H1 (cell line): ENCODE data around the gene REPIN1. TPM values are rescaled to one million over a fixed set of nuclear protein-coding genes. Genes with fewer than 3 reads are reported as not detected.
A peak's percentile ranks its signal among the peaks of the same experiment; 100 is the strongest.

ENCODE experiments used
- CTCF ChIA-PET: fragments of 300-600 bp; sonication (Branson Sonifier 250); formaldehyde crosslinking; loops from one replicate; lab custom pipeline; 2021; ENCODE audit not compliant: partially characterized antibody; lab: Charles Lee
- POLR2A ChIA-PET: fragments of 300-600 bp; sonication (Branson Sonifier 250); formaldehyde crosslinking; loops from one replicate; lab custom pipeline; 2021; ENCODE audit warnings: inconsistent platforms; ENCODE audit not compliant: partially characterized antibody; lab: Charles Lee
- DNase-seq, 2 experiments: peaks; one replicate each; pipeline versions ENCODE4 v3.0.0 to v3.0.0-alpha.2; 2010 to 2022; ENCODE audit warnings: low spot score in 2 of 2, low read depth in 1 of 2, mixed read lengths in 1 of 2
- FAIRE-seq: peaks from 2 replicates; lab custom pipeline; 2011; peaks lifted over from hg19 to GRCh38; lab: Jason Lieb, UNC
- H2AFZ ChIP-seq: 2 replicates; pipeline ENCODE4 v1.8.1; 2012; ENCODE audit warnings: low read length, inconsistent platforms
- H2AK5ac ChIP-seq: 2 replicates; pipeline ENCODE4 v1.6.1; 2013; ENCODE audit warnings: low read depth, low read length
- H2BK120ac ChIP-seq: replicated peaks from 2 replicates; pipeline ENCODE3; 2013; ENCODE audit warnings: low read depth, low read length, inconsistent platforms
- H2BK12ac ChIP-seq: 2 replicates; pipeline ENCODE4 v1.6.1; 2013; ENCODE audit warnings: low read depth, low read length
- H2BK15ac ChIP-seq: 2 replicates; pipeline ENCODE4 v1.6.1; 2013; ENCODE audit warnings: low read length
- H2BK20ac ChIP-seq: 2 replicates; pipeline ENCODE4 v1.6.1; 2013; ENCODE audit warnings: low read length
- H2BK5ac ChIP-seq: 2 replicates; pipeline ENCODE4 v1.6.1; 2013; ENCODE audit warnings: low read depth, low read length
- H3K14ac ChIP-seq: 2 replicates; pipeline ENCODE4 v1.6.1; 2013; ENCODE audit warnings: inconsistent platforms; ENCODE audit not compliant: insufficient read length
- H3K18ac ChIP-seq: 2 replicates; pipeline ENCODE4 v1.6.1; 2013; ENCODE audit warnings: low read length; ENCODE audit errors: extremely low read depth
- H3K23ac ChIP-seq: 2 replicates; pipeline ENCODE4 v1.6.1; 2013; ENCODE audit warnings: inconsistent platforms; ENCODE audit not compliant: insufficient read length
- H3K23me2 ChIP-seq: 2 replicates; pipeline ENCODE4 v1.6.1; 2013; ENCODE audit warnings: low read depth, low read length
- H3K27ac ChIP-seq: 2 replicates; pipeline ENCODE4 v1.6.1; 2011; ENCODE audit warnings: low read depth, low read length, inconsistent platforms
- H3K27me3 ChIP-seq, 4 experiments: replicated peaks in 1 of 4; 1 replicate in 1 of 4; 2 replicates in 3 of 4; pipeline versions ENCODE4 v1.6.1 to v1.8.1; 2011 to 2013; ENCODE audit warnings: low read length in 3 of 4, mild to moderate bottlenecking in 3 of 4, inconsistent platforms in 2 of 4, mixed read lengths in 2 of 4, moderate library complexity in 1 of 4; ENCODE audit not compliant: control insufficient read depth in 3 of 4, insufficient read depth in 3 of 4; ENCODE audit errors: extremely low read depth in 1 of 4
- H3K36me3 ChIP-seq, 4 experiments: 2 replicates each; pipeline versions ENCODE4 v1.6.1 to v1.8.1; 2011 to 2013; ENCODE audit warnings: mild to moderate bottlenecking in 4 of 4, low read length in 3 of 4, moderate library complexity in 2 of 4, control low read depth in 1 of 4, inconsistent platforms in 1 of 4; ENCODE audit not compliant: insufficient read depth in 4 of 4, control insufficient read depth in 2 of 4
- H3K4ac ChIP-seq: replicated peaks from 2 replicates; pipeline ENCODE3; 2013; ENCODE audit warnings: low read length, low read depth, mixed read lengths, inconsistent platforms; ENCODE audit not compliant: insufficient read length
- H3K4me1 ChIP-seq, 4 experiments: replicated peaks in 1 of 4; 1 replicate in 1 of 4; 2 replicates in 3 of 4; pipeline versions ENCODE4 v1.6.1 to v1.8.1; 2011 to 2013; ENCODE audit warnings: low read length in 3 of 4, inconsistent platforms in 2 of 4, mixed read lengths in 1 of 4; ENCODE audit not compliant: insufficient read depth in 4 of 4, control insufficient read depth in 3 of 4
- H3K4me2 ChIP-seq, 2 experiments: 2 replicates each; pipeline versions ENCODE4 v1.6.1 to v1.8.1; 2011 to 2013; ENCODE audit warnings: low read depth in 2 of 2, low read length in 2 of 2, control low read depth in 1 of 2, inconsistent platforms in 1 of 2, mild to moderate bottlenecking in 1 of 2; ENCODE audit not compliant: insufficient read depth in 1 of 2
- H3K4me3 ChIP-seq, 4 experiments: fragments of 200-600, 300-600 bp in 1 of 4; sonication (generic), shearing (Covaris generic), sonication (Bioruptor Twin) in 1 of 4; 2 replicates each; pipeline versions ENCODE4 v1.5.1 to v1.8.1; 2011 to 2016; ENCODE audit warnings: low read length in 4 of 4, low read depth in 3 of 4, control low read depth in 2 of 4, inconsistent platforms in 2 of 4, mild to moderate bottlenecking in 2 of 4, mixed read lengths in 1 of 4, moderate library complexity in 1 of 4; ENCODE audit not compliant: insufficient read depth in 2 of 4; ENCODE audit errors: extremely low read depth in 1 of 4
- H3K56ac ChIP-seq: replicated peaks from 2 replicates; pipeline ENCODE3; 2013; ENCODE audit warnings: low read depth, mild to moderate bottlenecking, mixed read lengths, low read length, inconsistent platforms; ENCODE audit not compliant: insufficient read length
- H3K79me1 ChIP-seq: 2 replicates; pipeline ENCODE4 v1.6.1; 2013; ENCODE audit warnings: low read depth, low read length, control low read depth
- H3K79me2 ChIP-seq, 2 experiments: 2 replicates each; pipeline versions ENCODE4 v1.6.1 to v1.8.1; 2012 to 2013; ENCODE audit warnings: low read length in 2 of 2, mild to moderate bottlenecking in 2 of 2, inconsistent platforms in 1 of 2; ENCODE audit not compliant: insufficient read depth in 2 of 2, control insufficient read depth in 1 of 2
- H3K9ac ChIP-seq, 4 experiments: replicated peaks in 1 of 4; 1 replicate in 1 of 4; 2 replicates in 3 of 4; pipeline versions ENCODE4 v1.6.1 to v1.8.1; 2011 to 2013; ENCODE audit warnings: low read depth in 3 of 4, low read length in 3 of 4, control low read depth in 2 of 4, mild to moderate bottlenecking in 2 of 4, moderate library complexity in 2 of 4, inconsistent platforms in 1 of 4; ENCODE audit errors: extremely low read depth in 1 of 4
- H3K9me3 ChIP-seq, 2 experiments: 2 replicates each; pipeline versions ENCODE4 v1.6.1 to v1.8.1; 2012 to 2013; ENCODE audit warnings: mild to moderate bottlenecking in 2 of 2, moderate library complexity in 2 of 2, control low read depth in 1 of 2, inconsistent platforms in 1 of 2, low read depth in 1 of 2, low read length in 1 of 2, mixed read lengths in 1 of 2; ENCODE audit not compliant: insufficient read depth in 2 of 2
- H4K20me1 ChIP-seq, 2 experiments: replicated peaks in 1 of 2; 2 replicates each; pipeline versions ENCODE3 to v1.8.1; 2011 to 2013; ENCODE audit warnings: inconsistent platforms in 2 of 2, low read length in 2 of 2, mild to moderate bottlenecking in 1 of 2; ENCODE audit not compliant: insufficient read depth in 2 of 2, control insufficient read depth in 1 of 2
- H4K5ac ChIP-seq: 2 replicates; pipeline ENCODE4 v1.6.1; 2013; ENCODE audit warnings: low read length, low read depth, mixed read lengths, inconsistent platforms; ENCODE audit not compliant: insufficient read length
- H4K8ac ChIP-seq: 2 replicates; pipeline ENCODE4 v1.8.0; 2013; ENCODE audit warnings: mild to moderate bottlenecking, moderate library complexity, low read length, inconsistent platforms; ENCODE audit not compliant: insufficient read depth; ENCODE audit errors: extremely low read depth
- H4K91ac ChIP-seq: replicated peaks from 2 replicates; pipeline ENCODE3; 2013; ENCODE audit warnings: low read length, mixed read lengths, inconsistent platforms; ENCODE audit not compliant: insufficient read length
- CREB1 ChIP-seq: IDR thresholded peaks from 2 replicates; pipeline ENCODE4 v1.6.1; 2012; ENCODE audit warnings: inconsistent platforms
- EP300 ChIP-seq, 2 experiments: IDR thresholded peaks; 1 replicate in 1 of 2; 2 replicates in 1 of 2; pipeline ENCODE4 v1.6.1; 2011 to 2012; ENCODE audit warnings: low read depth in 2 of 2, low read length in 2 of 2, mild to moderate bottlenecking in 2 of 2, borderline replicate concordance in 1 of 2, inconsistent platforms in 1 of 2, moderate library complexity in 1 of 2
- WGBS, 2 experiments: shearing (Covaris generic) in 1 of 2; methylation state at CpG; one replicate each; pipeline versions ENCODE4 v1.1.6 to v1.1.7; 2013 to 2015; ENCODE audit warnings: low lambda C conversion rate in 2 of 2, mixed read lengths in 2 of 2, inconsistent platforms in 1 of 2, low coverage in 1 of 2, missing lambda C conversion rate in 1 of 2; ENCODE audit not compliant: insufficient replicate concordance in 2 of 2, insufficient coverage in 1 of 2, insufficient read length in 1 of 2; ENCODE audit errors: extremely low coverage in 1 of 2, missing lambda C conversion rate in 1 of 2; 5-methylcytosine and 5-hydroxymethylcytosine counted together
- polyA plus RNA-seq, 7 experiments: library from polyadenylated mRNA; depleted of rRNA in 3 of 7; stranded (reverse) in 5 of 7; unstranded in 2 of 7; fragments of >200 nt in 5 of 7; fragments of 200-250 nt in 2 of 7; gene quantifications; 1 replicate in 5 of 7; 2 replicates in 1 of 7; 4 replicates in 1 of 7; pipeline versions ENCODE4 v1.2.1 to v1.2.3, GENCODE V29; 2011 to 2013; ENCODE audit warnings: missing spikeins in 2 of 7, mixed read lengths in 2 of 7
- total RNA-seq: library from RNA; stranded (reverse); fragmentation: NEBNext Ultra II Directional; extraction: Animal tissue kit (Norgen Biotek cat#: 25700); gene quantifications from 2 replicates; pipeline ENCODE4 v1.2.1, GENCODE V29; 2021
- TF ChIP-seq, protein P1 (sequence below): IDR thresholded peaks from 2 replicates; pipeline ENCODE4 v1.6.1; 2012; ENCODE audit warnings: inconsistent platforms
- TF ChIP-seq, protein P2 (sequence below): IDR thresholded peaks from 2 replicates; pipeline ENCODE4 v1.6.1; 2011; ENCODE audit warnings: low read depth, mild to moderate bottlenecking, low read length; ENCODE audit not compliant: insufficient read depth

Gene REPIN1
- total and polyA plus RNA-seq, 2 of the 8 experiments (the other 6 are each of a cell fraction or from before 2014, with no cell fraction given), result 98.6 to 125 TPM

DNA sequence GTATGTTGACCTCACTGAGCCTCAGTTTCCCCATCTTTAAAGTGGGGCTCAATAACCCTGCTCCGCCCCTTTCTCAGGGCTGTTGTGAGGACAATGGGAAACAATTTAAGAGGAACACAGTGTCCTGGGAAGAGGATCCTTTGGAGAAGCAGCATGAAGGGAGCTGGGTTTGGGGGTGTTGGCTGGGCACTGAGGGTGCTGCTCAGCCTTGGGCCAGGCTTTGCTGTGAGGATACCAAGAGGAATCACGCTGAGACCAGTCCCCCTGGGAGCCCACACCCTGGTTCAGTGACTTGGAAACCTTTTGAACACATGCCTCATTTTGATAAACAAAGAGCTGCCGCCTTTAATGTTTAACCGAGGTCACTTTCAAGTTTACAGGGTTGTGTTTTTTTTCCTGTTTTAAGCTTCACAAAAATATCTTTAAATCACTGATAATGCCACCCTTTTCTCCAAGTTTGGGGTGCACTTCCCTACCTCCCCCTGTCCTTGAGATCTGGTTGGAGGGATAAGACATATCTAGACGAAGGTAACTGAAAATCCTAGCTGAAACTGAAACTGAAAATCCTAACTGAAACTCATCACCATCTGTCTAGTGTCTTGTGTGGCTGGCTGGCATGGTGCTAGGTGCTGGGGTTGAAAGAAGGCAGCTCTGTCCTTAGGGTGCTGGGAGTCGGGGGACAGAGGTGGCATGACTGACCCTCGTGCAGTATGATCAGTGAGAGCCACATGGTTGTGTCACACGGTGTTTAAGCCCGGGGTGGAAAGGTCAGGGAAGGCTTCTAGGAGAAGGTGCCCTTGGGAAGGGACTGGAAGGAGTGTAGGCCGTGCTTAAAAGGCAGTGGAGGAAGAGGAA is 38.2 kb downstream of the REPIN1 start:
- peak overlapping the region; percentile 79; the same call in 1 of the 2 replicates for H2AK5ac ChIP-seq
- peaks cover 4% of the 10 kb centered on the region; the same call in 1 of the 2 replicates for H3K23me2 ChIP-seq
- TF ChIP-seq, protein P1, sequence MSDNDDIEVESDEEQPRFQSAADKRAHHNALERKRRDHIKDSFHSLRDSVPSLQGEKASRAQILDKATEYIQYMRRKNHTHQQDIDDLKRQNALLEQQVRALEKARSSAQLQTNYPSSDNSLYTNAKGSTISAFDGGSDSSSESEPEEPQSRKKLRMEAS, result peak; percentile 33; the same call in 1 of the 2 replicates
- no peak for TF ChIP-seq CREB1
- no peak for TF ChIP-seq EP300 (IDR thresholded peaks at IDR 0.05; ENCODE audit: borderline replicate concordance in 1 of 2, low read depth in 2 of 2, low read length in 2 of 2)
- TF ChIP-seq, protein P2, sequence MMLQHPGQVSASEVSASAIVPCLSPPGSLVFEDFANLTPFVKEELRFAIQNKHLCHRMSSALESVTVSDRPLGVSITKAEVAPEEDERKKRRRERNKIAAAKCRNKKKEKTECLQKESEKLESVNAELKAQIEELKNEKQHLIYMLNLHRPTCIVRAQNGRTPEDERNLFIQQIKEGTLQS, result no peak
- peaks cover 0 to 3% of the 10 kb centered on the region in 2 experiments for H4K20me1 ChIP-seq
- H3K79me2 ChIP-seq, result peaks cover 0 to 24% of the 10 kb centered on the region in 2 experiments; a peak in 2 of 4 replicates
- no peak for DNase-seq
- FAIRE-seq, result no peak
- peaks cover 33 to 44% (median 34%) of the 10 kb centered on the region in 4 experiments for H3K4me1 ChIP-seq
- H3K56ac ChIP-seq, result no peak overlapping the region
- H2BK15ac ChIP-seq, result peak overlapping the region; percentile 13; the same call in 1 of the 2 replicates
- H2AFZ ChIP-seq, result no peak overlapping the region
- H3K4ac ChIP-seq, result peak overlapping the region; percentile 38
- ChIA-PET POLR2A (interaction anchor here (0.7 to 14.9 kb wide), 11 partner anchors 9 to 77 kb away, joined by 3 to 230 read pairs (median 11); partner anchors contain the start of gene REPIN1), CTCF (interaction anchor here (0.7 to 3.8 kb wide), 16 partner anchors 9 to 380 kb away, joined by 3 to 16 read pairs (median 4); no protein-coding TSS in a partner anchor)
- 77% methylated on average over 10 of the region's 10 CpGs; no CpG with 5 or more reads in 1 of the 2 experiments for WGBS, 2 experiments
- peak overlapping the region; percentile 75 to 77 for H3K4me2 ChIP-seq
- H3K36me3 ChIP-seq, result peaks cover 7 to 34% (median 15%) of the 10 kb centered on the region in 4 experiments
- H3K79me1 ChIP-seq, result peaks cover 5% of the 10 kb centered on the region
- H3K18ac ChIP-seq, result peak overlapping the region; percentile 76
- H4K91ac ChIP-seq, result peak overlapping the region; percentile 77
- H3K27me3 ChIP-seq, result no peaks in the 10 kb centered on the region
- peak overlapping the region; percentile 100 for H2BK5ac ChIP-seq
- H3K14ac ChIP-seq, result no peak overlapping the region
- peak overlapping the region; percentile 13 for H4K5ac ChIP-seq
- peak overlapping the region; percentile 9 for H2BK20ac ChIP-seq
- peak overlapping the region; percentile 3 for H2BK120ac ChIP-seq
- peak overlapping the region; percentile 86; the same call in 1 of the 2 replicates for H4K8ac ChIP-seq
- 0 out of 2 replicates have a peak overlapping the region, but pooled peaks have one; percentile 5 for H3K27ac ChIP-seq
- H3K9ac ChIP-seq, result no peak overlapping the region; a peak in 1 of 7 replicates
- peak overlapping the region; percentile 91 for H2BK12ac ChIP-seq
- H3K4me3 ChIP-seq, result peak overlapping the region in 3 of 4 experiments; percentile 49 to 79 (median 57); a peak in 5 of 8 replicates
- H3K23ac ChIP-seq, result no peak overlapping the region
- no peaks in the 10 kb centered on the region for H3K9me3 ChIP-seq
